Activated T-cell treated with anti-CD3 and anti-CD28 coated beads, Interleukin-2, amount 50 U/mL, for 1 hour (primary cell): ENCODE data around the gene EDN1.
A peak's percentile ranks its signal among the peaks of the same experiment; 100 is the strongest.

Source experiments
- DNase-seq: peaks from one replicate; pipeline ENCODE4 v3.0.0-alpha.2; 2020

Gene EDN1

DNA sequence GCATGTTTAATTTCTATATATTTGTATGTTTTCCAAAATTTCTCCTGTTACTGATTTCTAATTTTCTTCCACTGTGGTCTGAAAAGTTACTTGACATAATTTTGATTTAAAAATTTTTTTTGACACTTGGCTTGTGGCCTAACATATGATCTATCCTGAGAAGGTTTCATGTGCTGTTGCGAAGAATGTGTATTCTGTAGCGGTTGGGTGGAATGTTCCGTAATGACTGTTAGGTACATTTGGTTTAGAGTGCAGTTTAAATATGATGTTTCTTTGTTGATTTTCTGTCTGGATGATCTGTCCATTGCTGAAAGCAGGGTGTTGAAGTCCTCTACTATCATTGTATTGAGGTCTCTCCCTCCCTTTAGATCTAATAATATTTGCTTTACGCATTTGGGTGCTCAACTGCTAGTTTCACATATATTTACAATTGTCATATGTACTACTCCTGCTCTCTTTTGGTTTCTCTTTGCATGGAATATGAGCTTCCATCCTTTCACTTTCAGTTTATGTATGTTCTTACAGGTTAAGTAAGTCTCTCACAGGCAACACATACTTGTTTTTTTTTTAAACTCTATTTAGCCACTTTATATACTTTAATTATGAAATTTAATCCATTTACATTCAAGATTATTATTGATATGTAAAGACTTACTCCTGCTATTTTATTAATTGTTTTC, 19.5 kb upstream of the EDN1 start:
- no peak for DNase-seq

DNA sequence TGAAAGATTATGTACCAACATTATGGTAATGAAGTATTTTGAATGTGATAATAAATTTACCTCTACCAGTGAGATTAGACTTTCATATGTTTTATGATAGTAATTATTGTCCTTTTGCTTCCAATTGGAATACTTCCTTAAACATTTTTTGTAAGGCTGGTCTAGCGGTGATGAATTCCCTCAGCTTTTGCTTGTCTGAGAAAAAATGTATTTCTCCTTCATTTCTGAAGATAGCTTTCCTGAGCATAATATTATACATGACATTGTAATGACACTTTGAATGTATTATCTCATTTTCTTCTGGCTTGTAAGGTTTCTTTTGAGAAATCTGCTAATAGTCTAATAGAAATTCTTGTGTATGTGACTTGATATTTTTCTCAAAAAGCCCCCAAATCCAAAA, 18.6 kb upstream of the EDN1 start:
- DNase-seq: no peak

DNA sequence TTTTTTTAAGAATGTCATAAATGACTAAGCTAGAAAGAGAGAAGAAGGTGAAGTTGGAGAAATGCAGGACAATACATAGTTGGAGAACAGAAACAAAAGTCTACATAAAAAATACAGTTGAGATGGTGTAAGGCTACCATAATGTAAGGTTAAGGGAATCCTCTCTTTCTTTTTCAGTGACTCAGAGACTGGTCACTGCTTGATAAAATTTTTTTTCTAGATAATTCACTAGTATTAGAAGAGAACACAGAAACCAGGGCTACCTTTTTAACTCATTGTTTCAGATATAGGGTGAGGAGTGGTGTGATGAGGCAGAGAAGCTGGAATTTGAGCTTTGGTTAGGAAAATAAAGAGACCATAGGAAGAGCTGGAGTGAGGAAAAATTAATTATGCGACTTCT, 18.2 kb upstream of the EDN1 start:
- DNase-seq: no peak

DNA sequence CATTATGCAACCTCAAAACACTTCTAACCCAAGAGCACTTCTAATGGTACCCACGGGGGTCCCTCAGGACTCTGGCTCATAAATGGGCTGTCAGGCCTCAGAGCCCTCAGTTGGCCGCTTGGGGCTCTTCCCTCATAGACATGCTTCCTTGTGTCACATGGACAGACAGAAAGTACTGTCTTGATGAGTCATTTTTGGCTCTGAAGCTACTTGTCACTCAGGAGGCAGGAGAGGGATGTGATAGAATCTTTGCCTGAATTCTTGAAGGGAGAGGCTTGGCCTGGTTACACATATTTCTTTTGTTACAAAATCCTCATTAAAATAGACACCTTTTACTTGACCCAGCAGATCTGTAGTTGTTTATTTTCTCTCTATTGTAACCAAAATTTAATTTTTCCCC, 15.1 kb upstream of the EDN1 start:
- DNase-seq: no peak

DNA sequence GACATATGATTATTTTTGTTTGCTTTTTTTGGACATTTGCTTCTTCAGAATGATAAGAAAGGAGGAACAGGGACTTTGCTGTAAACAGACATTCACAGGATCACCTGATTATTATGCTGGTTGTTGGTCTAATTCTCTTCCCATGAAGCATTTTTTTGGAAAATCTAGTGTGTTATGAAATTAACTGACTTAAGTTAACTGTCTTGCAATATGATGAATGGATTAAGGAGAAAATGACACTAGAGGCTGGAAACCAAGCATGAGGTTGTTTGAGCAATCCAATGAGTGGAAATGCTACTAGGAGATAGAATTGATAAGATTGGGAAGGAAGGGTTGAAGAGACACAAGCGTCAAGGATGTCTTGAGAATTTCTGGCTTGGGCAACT, 13.2 kb upstream of the EDN1 start:
- no peak for DNase-seq

DNA sequence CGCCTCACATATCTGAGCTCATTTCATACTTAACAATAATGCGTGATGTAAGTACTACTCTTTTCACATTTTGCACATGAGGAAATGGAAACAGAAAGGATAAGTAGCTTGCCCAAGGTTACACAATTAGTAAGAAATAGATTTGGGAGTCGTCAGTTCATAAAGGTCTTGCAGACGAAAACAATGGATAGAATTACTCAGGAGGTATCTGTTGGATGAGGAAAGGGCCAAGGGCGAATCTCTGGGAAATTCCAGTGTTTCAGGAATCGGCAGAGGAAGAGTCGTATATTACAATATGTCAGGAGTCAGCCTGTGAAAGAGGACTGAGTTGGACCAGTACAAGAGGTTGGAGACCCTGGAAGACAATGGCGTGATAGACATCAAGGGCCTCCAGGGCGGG, 12.8 kb upstream of the EDN1 start:
- no peak for DNase-seq

DNA sequence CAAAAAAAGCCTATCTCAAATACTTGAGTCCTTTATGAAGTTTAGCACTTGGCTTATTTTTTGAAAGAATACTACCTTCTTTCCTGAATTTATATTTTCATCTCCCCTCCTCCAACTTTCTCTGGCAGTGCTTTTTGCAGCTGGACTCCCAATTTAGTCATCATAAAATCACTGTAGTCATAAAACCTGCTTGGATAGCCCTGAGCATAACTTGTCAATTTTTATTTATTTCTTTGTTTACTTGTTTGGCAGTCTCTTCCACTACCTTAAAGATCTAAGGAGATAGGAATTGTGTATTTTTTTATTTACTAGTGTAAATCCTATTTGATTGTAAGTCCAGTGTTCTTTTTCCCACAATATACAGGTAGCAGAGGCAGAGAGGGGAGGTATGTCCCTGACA, 11.2 kb upstream of the EDN1 start:
- DNase-seq: no peak

DNA sequence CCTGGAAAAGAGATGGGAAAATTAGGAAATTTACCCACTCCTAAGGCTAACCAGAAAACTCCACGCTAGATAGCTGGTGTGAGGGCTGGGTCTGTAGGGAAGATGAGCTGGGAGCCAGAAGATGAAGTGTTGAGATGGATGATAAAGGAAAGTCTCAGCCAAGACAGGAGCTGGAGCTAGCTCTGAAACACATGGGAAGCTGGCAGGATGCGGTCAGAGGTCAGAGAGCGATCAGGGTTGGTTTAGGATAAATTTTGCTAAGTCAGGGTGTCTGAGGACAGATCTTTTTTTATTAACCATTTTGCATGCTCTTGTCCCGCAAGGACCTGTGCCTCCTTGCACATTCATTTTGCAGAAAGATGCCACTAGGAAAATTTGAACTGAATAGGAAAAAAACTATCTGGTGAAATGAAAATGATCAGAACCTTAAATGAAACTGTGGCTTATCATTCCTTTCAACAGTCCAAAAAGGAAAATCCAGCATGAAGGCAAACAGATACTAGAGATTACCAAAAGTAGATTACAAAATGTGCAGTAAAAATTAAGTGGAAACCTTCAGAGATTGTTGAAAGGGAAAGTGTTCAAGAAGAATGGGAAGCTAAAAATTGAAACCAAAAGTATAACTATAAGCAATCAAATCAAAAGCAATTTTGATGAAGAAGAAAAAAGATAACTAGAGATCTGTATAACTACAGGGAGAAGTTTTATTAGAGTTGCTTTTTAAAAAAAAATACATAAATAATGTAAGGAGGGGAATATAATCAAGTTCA, 10.7 kb upstream of the EDN1 start:
- no peak for DNase-seq

DNA sequence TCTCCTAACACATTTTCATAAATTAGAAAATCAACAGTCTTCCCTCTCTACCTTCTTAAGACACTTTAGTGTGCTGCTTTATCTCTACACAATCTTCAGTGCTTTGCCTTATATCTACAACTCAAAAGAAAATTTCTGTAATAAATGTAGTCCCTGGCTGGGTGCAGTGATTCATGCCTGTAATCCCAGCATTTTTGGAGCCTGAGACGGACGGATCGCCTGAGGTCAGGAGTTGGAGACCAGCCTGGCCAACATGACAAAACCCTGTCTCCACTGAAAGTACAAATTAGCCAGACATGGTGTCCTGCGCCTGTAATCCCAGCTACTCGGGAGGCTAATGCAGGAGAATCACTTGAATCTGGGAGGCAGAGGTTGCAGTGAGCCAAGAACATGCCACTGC, 9.7 kb upstream of the EDN1 start:
- no peak for DNase-seq

DNA sequence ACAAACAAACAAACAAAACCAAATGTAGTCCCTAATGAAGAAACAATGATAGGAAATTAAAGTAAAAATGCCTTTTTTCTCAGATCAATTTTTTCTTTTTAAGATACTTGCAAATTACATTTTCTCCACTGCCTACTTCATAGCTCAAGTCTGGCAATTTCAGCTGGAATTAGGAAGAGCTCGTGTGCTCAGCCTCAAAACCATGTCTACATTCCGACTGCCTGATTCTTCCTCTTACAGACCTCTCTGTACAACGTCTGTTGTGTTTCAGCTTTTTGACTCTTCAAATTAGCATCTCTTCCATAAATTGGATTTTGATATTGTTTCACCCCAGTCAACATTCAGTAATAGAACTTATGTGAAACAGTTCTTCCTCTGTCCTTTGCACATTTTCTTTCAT, 9.3 kb upstream of the EDN1 start:
- DNase-seq: no peak

DNA sequence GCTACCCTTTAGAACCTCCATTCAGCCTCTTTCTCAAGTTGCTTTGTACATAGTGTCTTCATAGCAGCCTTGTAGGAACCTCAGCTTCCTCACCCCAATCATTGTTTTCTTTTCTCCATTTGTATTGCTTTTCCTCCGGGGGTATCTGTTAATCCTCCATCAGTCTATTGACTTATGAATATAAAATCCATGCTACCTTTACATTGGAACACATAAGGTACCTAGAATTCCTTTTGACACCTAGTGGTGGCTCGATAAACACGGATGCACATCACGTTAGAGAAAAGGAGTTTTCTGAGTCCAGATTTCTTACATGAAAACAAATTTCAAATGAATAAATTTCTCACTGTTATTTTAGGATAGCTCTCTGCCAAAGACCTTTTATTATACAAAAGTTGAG, 6.3 kb upstream of the EDN1 start:
- DNase-seq: no peak

DNA sequence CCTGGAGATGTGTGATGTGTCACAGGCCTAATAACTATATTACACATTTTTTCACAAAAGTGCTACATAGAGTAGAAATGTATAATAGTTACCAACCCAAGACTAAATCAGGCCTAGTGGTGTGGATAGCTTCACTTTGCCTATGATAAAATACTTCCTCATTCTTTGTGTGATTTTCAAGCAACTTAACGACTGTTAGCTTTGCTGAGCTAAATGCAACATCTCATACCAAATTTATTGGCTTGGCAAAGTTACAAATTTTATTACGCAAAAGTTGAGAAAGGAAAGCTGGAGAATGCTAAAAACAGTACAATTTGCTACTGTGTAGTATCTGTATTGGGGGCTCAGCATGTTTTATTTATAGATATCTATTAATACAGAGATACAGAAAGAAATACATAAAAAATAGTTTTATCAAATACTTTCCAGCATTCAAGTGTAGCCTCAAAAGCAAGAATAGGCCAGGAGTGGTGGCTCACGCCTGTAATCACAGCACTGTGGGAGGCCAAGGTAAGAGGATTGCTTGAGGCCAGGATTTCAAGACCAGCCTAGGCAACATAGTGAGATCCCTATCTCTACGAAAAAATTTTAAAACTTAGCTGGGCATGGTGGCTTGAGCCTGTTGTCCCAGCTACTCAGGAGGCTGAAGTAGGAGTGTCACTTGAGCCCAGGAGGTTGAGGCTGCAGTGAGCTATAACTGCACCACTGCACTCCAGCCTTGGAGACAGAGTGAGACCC, 3.6 kb upstream of the EDN1 start:
- no peak for DNase-seq

DNA sequence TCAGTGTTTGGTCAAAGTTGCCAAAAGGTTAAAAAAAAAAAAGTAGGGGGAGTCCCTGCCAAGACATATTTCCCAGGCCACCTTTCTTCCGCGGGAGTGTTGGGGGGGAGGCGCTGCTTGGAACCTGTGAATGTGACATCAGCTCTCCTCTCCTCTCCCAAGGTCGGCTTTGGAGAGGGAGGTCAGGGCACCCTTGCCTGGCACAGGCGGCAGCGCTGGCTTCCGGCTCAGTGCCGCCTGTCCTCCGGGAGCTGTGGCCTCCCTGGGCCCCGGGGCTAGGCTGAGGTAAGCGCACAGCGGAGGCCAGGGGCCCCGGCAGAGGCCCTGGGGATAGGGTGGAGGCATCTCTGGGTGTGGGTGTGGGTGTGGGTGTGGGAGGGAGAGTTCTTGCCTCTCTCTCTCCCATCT, 1.9 kb upstream of the EDN1 start:
- no peak for DNase-seq

DNA sequence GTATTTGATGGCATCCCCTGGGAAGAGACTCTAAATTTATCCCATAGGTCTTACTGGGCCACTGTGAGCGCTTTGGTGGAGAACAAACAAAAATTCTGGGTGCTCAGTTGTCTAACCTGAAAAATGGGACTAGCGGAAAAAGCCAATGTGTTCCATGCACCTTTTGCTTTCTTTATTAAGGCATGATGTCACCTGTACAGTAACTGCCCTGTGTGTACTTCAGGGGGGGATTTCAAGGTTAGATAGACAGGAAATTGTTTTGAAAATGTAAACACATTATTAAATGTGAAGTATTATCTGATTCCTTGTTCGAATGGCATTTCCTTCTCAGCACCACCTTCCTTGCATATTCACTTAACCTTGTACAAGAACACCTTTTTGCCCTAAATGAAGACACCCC, 1.2 kb upstream of the EDN1 start:
- DNase-seq: no peak

DNA sequence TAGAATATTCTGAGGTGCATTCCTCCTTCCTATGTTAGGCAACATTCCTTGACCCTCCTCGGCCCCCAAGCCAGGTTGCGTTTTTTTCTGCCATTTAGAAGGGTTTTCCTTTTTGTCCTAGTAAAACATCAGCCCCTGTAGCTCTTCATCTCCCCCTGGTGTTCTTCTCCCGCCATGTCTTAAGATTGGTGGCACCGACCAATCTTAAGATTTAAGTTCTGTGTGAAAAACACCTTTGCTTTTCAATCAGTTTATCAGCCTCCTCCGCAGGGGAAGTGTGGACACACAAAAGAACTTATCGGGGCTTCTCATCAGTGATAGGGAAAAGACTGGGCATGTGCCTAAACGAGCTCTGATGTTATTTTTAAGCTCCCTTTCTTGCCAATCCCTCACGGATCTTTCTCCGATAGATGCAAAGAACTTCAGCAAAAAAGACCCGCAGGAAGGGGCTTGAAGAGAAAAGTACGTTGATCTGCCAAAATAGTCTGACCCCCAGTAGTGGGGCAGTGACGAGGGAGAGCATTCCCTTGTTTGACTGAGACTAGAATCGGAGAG, 719 bp upstream of the EDN1 start:
- peak; percentile 32 for DNase-seq

DNA sequence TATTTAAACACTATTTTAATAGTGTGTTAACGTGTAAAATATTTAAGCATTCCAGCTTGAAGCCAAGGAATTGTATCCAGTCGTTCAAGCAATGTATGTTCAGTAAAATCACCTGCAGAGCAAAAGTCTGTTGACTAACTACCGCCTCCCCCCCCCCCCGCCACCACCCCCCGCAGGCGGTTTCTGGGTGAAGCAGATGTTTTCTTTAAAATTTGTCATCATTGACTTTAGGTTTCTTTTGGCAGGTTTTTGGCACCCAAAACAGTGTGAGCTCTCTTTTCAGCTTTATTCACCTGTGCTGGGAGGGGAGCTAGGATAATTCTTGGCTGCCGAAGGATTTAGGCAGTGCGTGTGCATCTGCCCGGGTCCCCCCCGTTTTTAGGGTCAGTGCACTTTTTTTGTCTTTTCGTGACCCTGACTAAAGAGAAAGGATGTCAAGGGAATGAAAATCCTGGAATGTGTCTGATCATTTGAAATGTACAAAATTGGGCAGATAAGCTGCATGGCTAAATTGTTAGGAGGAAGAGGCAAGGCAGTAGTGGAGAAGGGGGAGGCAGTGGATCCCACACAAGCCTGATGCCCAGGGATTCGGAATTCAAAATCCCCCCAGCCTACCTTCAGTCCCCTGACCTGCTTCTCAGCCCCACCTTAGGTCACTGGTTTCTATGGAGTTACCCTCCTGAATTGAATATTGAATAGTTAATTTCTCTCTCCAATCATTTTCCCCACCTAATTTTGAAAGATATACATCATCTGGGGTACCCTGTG, 1.1 kb downstream of the EDN1 start:
- no peak for DNase-seq

DNA sequence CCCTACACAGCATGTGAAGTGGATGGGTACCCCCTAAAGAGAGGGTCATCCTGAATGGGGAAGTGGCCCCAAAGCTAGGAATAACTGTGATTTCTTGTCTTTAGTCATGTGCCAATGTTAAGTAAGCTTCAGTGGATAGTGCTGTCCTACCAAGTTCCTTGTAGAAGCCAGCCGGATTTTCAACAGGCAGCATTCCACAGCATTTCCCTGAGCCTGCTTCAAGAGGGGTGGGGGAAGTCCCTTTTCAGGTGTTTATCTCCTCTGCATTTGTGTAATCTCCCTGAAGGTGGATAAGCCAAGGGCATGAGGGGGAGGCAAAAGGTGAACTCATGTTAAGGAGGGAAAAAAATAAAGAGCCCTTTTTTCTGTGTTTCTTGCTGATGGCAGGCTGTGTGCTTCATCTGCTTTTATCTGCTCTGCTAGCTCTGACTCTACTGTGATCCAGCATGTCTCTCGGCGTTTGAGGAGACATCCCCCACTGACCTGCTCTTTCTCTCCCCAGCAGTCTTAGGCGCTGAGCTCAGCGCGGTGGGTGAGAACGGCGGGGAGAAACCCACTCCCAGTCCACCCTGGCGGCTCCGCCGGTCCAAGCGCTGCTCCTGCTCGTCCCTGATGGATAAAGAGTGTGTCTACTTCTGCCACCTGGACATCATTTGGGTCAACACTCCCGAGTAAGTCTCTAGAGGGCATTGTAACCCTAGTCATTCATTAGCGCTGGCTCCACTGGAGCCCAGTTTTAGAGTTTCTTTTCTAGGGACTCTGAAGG, 1.9 kb downstream of the EDN1 start:
- no peak for DNase-seq

DNA sequence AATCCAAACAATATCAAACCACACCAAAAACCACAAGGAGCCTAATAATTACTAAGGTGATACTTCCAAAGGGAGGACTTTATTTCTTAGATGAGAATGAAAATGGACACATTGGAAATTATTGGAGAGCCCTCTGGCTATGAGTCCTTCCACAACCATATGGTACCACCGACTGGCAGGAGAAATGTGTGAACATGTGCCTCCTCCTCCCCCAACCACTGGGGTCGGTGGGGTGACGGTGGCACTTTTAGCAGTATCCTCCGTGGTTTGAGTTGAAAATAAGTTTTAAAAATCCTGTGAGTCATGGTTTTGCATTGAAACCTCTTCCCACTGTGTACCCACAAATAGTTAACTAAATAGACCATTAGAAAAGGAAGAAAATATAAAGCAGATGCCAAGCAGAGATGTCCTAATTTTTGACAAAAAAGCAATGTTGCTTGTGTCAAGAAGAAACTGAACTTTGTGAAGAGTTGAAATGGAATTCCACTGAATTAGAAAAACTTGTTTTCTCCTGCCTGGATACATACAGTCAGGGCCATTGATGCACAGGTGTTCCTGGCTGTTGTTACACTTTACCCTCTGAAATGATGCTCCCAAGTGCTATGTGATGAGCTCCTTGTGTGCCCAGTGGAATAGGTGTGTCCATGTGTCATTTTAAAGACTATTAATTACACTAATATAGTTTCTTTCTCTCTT, 3.2 kb downstream of the EDN1 start:
- no peak for DNase-seq

DNA sequence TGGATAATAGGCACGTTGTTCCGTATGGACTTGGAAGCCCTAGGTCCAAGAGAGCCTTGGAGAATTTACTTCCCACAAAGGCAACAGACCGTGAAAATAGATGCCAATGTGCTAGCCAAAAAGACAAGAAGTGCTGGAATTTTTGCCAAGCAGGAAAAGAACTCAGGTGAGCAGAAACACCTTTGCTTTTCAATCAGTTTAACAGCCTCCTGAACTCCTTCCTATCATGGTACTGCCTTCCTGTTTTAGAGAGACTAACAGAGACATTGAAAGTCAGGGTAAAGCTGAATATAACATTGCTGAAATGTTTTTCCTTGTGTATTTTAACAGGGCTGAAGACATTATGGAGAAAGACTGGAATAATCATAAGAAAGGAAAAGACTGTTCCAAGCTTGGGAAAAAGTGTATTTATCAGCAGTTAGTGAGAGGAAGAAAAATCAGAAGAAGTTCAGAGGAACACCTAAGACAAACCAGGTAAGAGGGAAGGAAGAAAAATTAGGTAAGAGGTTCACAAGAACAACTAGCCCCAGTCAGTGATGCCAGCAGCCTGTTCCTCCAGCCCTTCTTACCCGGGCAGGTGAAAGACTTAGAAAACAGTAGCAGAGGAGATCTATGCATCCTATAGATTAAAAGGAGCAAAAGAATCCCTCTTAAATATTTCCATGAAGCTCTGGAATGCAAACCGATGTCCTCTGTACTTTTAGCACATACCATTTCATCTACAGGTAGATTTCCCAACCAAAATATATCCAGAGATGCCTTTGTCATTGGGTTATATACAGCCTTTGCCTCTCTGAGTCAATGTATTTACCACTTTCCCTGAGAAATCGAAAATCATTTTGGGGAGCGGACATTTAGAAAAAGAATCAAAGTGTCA, 4.0 kb downstream of the EDN1 start:
- DNase-seq: no peak

DNA sequence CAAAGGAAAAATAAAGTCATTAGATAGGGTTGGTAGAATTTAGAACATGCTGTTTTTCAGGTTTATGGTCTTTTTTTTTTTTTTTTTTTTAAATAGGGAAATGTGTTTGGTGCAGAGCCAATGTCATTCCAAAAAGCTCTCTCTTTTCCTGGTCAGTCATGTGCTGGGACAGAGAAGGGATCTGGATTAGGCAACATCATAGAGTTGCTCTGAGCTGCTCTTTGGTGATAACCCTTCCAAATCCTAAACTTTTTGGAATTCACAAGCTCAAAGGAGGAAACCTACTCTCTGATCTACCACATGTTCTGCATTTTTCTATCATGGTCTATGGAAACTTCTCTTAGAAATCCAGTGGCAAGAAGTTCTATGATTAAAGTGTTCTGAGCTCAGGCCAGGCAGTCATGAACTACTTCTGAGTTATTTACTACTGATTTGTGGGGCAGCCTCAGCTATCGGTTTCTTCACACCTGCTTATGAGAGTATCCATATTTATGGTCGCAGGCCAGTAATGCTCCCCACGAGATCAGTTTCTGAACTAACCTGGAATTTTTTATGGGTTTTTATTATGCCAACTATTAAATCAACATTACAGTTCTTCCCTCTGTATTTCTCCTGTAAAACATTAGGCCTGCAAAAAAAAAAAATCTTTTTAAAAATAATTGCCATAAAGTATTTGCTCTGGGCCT, 4.8 kb downstream of the EDN1 start:
- no peak for DNase-seq
